GM19463 (cell line): Measurements from ENCODE around the gene ZBTB7A.

Experiments used
- ATAC-seq: cut with Tn5 transposase; IDR thresholded peaks from one replicate; pipeline ENCODE4 v1.9.1; 2021; ENCODE audit warnings: mild to moderate bottlenecking, moderate library complexity; ENCODE audit not compliant: unreplicated experiment

Gene ZBTB7A

GRCh38 chr19:4057931-4058692 lies 8.6 kb downstream of the ZBTB7A start:
- ATAC-seq: no peak

- ATAC-seq: no peak
Measured at GRCh38 chr19:4055209-4055552, 11.5 kb downstream of the ZBTB7A start.

- ATAC-seq: no peak
Measured at GRCh38 chr19:4054441-4055208, 12.1 kb downstream of the ZBTB7A start.

DNA sequence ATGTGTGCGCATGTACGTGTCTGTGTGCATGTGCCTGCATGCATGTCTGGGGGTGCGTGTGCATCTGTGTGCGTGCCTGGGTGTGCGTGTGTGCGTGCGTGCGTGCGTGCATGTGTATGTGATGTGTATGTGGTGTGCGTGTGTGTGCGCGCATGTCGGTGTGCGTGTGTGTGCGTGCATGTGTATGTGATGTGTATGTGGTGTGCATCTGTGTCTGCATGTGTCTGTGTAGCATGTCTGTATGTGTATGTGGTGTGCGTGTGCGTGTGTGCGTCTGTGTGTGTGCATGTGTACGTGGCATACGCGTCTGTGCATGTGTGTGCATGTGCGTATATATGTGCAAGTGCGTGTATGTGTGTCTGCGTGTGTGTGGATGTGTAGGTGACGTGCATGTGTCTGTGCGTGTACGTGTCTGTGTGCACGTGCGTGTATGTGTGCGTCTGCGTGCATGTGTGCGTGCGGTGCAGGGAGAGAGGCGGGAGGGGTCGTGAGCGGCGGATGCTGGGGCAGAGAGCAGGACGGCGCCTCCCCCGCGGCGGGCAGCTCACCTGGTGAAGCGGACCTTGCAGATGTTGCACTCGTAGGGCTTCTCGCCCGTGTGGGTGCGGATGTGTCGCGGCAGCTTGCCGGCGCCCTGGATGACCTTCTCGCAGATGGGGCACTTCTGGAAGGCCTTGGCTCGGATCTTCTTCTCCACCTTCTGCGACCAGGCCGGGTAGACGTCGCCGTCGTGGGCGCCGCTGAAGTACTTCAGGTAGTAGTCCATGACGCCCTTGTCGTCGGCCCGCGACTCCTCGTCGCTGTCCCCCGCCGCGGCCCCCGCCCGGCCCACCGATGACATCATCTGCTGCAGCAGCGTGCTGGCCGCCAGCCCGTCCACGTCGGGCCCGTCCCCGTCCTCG lies 13.0 kb downstream of the ZBTB7A start:
- ATAC-seq: no peak

DNA sequence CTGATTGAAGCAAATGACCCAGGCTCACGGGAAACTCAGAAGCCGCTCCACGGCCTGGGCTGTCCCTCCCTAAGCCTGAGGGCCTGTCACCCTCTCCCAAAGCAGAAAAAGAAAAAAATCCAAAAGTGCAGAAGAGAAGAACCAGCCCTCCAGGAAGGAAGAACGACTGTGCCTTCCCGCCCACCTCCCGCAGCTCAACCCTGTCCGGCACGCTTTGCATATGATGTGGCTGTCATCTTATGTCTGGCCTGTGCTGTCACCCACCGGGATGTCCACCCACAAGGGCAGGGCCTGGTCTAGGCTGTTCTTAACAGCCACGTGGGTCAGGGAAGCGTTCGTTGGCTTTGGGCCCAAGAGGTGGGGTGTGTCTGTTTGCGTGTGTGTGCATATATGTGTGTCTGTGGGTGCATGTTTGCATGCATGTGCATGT lies 13.7 kb downstream of the ZBTB7A start:
- ATAC-seq: no peak

DNA sequence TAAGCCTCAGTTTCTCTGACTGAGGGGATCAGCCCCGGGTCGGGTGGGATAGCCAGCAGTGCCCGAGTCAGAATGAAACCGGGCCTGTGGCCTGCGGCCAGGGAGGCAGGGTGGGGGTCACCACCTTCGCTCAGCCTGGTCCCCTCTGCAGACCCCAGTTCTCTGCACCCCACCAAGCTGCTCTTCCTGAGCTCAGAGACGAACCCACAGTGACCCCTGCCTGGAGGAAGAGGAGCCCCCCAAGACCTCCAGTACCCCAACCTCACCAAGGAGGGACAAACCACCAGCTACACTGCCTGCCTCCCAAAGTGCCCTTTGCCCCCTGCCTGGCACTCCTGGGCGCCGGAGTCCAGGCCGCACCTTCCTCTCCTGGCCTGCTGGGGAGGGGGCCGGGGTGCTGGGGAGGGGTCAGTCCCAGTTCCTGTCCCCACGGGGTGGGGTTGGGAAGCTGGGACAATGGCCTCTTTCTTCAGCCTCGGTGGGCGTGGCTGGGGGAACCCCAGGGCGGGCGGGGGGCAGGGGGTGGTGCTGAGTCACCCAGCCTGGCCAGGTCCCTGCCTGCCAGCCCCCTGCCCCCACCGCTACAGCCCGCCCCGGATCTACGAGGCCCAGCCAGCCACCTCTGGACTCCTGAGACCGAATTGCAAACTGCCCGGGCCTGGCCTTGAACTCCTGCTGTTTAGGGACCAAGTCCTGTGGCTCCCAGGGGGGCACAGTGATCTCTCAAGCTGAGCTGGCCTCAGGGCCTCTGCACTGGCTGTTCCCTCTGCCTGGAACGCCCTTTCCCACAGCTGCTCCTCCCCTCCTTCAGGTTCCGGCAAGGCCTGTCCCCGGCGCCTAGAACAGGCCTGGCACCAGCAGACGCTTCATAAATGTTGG lies 14.3 kb downstream of the ZBTB7A start:
- ATAC-seq: no peak

GRCh38 chr19:4051175-4052101 lies 15.3 kb downstream of the ZBTB7A start:
- no peak for ATAC-seq

- ATAC-seq: no peak
Measured at GRCh38 chr19:4049432-4049831, 17.3 kb downstream of the ZBTB7A start.

- no peak for ATAC-seq
Measured at GRCh38 chr19:4046946-4047683, 19.6 kb downstream of the ZBTB7A start.

DNA sequence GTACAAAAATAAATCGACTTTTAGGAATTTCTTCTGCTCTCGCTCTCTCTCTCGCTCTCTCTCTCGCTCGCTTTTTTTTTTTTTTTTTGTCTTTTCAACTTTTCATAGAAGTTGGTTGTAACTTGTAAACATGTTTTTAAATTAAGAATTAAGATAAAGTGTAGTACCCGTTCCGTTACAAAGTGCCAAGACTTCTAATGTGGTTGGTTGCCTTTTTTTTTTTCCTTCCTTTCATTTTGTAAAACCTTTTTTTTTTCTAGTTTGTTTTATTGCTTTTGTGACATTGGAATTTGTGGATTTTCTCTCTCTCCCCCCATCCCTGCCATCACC lies 20.4 kb downstream of the ZBTB7A start:
- no peak for ATAC-seq

GRCh38 chr19:4045597-4046361 lies 20.9 kb downstream of the ZBTB7A start:
- no peak for ATAC-seq

- no peak for ATAC-seq
Measured at GRCh38 chr19:4044990-4045465, 21.7 kb downstream of the ZBTB7A start.

GRCh38 chr19:4043966-4044715 lies 22.6 kb downstream of the ZBTB7A start:
- ATAC-seq: no peak

GRCh38 chr19:4043401-4043800 lies 23.3 kb downstream of the ZBTB7A start:
- no peak for ATAC-seq

DNA sequence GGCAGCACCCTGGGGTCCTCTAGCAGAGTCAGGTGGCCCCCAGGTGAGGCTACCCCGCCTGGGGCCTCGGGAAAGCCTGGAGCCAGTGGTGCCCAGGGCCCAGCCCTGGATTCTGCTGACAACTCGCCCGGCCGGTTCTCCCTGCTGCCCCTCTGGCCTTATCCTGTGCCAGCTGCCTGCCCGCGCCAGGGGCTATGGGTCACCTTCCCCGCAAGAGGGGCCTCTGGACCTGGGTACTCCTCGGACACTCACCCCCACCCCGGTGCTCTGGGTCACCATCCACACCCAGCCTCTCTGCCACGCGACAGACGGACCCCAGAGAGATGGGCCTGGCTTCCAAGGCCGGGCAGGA lies 24.0 kb downstream of the ZBTB7A start:
- no peak for ATAC-seq

- ATAC-seq: no peak
Measured at GRCh38 chr19:4042064-4042730, 24.5 kb downstream of the ZBTB7A start.
